Naive B cell (primary cell): Measurements from ENCODE around the gene ALMS1. TPM values are rescaled to one million over a fixed set of nuclear protein-coding genes. Genes with fewer than 3 reads are reported as not detected.
"Not testable (repeated sequence)": the region's sequence is repeated elsewhere in the genome, so short reads cannot be mapped to it uniquely, and the experiment has no call there.

Experiments
- ATAC-seq, 2 donors: fragments of 150-1000 bp; cut with Tn5 transposase; 2 replicates each; pipeline ENCODE4 v1.10.0; 2021; ENCODE audit warnings: low read depth in 2 of 2, mild to moderate bottlenecking in 2 of 2, moderate library complexity in 2 of 2
- DNase-seq: peaks from one replicate; pipeline ENCODE4 v3.0.0; 2022
- H3K27ac Mint-ChIP-seq, 6 donors: one replicate each; pipeline ENCODE4 v1.8.0; 2020 to 2022; ENCODE audit warnings: mild to moderate bottlenecking in 6 of 6, mixed read lengths in 6 of 6, moderate library complexity in 5 of 6, inconsistent platforms in 2 of 6
- H3K27me3 Mint-ChIP-seq, 3 donors: one replicate each; pipeline ENCODE4 v1.8.0; 2021 to 2022; ENCODE audit warnings: mixed read lengths in 3 of 3, mild to moderate bottlenecking in 1 of 3
- H3K36me3 Mint-ChIP-seq, 2 donors: one replicate each; pipeline ENCODE4 v1.8.0; 2020 to 2022; ENCODE audit warnings: mixed read lengths in 2 of 2, inconsistent platforms in 1 of 2, mild to moderate bottlenecking in 1 of 2
- H3K4me1 Mint-ChIP-seq, 3 donors: one replicate each; pipeline ENCODE4 v1.8.0; 2020 to 2022; ENCODE audit warnings: mixed read lengths in 3 of 3, inconsistent platforms in 1 of 3, mild to moderate bottlenecking in 1 of 3, moderate library complexity in 1 of 3
- H3K4me3 Mint-ChIP-seq, 8 donors: one replicate each; pipeline ENCODE4 v1.8.0; 2020 to 2022; ENCODE audit warnings: mild to moderate bottlenecking in 8 of 8, mixed read lengths in 8 of 8, moderate library complexity in 8 of 8, inconsistent platforms in 2 of 8
- H3K9me3 Mint-ChIP-seq, 7 donors: one replicate each; pipeline ENCODE4 v1.8.0; 2020 to 2022; ENCODE audit warnings: mixed read lengths in 7 of 7, mild to moderate bottlenecking in 5 of 7, inconsistent platforms in 2 of 7, moderate library complexity in 1 of 7
- polyA plus RNA-seq, 6 donors: library from polyadenylated mRNA; unstranded; fragments of 300-500 nt; fragmentation: Illumina TruSeq; gene quantifications; one replicate each; pipeline ENCODE4 v1.2.3, GENCODE V29; 2021; ENCODE audit warnings: low read depth in 6 of 6

The ALMS1 gene
- polyA plus RNA-seq: 1 to 10 TPM in 5 of 6 donors, not detected in 1; 1.1 to 3.9 (median 2.2) TPM

GRCh38 chr2:73385504-73386341 is at the start of gene ALMS1:
Gene ALMS1, plus strand, starts transcription at chr2:73385836. Its CDS starts 33 bp downstream, at chr2:73385869.
- ATAC-seq: peak; percentile 87
- Mint-ChIP-seq H3K36me3 (no peaks in the 10 kb centered on the region), H3K27ac (peak within 1 kb of the TSS; percentile 94 to 99 (median 97)), H3K27me3 (peaks cover 3 to 24% (median 12%) of the 10 kb centered on the region in 3 donors), H3K4me1 (peaks cover 22 to 24% (median 23%) of the 10 kb centered on the region in 3 donors), H3K4me3 (peak within 1 kb of the TSS; percentile 85 to 98 (median 94)), H3K9me3 (no peaks in the 10 kb centered on the region)
- peak; percentile 87 for DNase-seq

- H3K27ac Mint-ChIP-seq: peak overlapping the region in 1 of 6 donors; percentile 25
- peaks cover 4 to 10% (median 9%) of the 10 kb centered on the region in 3 donors for H3K4me1 Mint-ChIP-seq
- H3K36me3 Mint-ChIP-seq: no peaks in the 10 kb centered on the region
- H3K9me3 Mint-ChIP-seq: peaks cover 0 to 24% (median 13%) of the 10 kb centered on the region in 7 donors
- H3K4me3 Mint-ChIP-seq: no peak overlapping the region
- no peak for DNase-seq
- peak in 1 of 2 donors; percentile 36 for ATAC-seq
- H3K27me3 Mint-ChIP-seq: peaks cover 0 to 9% (median 0%) of the 10 kb centered on the region in 3 donors
These were observed 47.8 kb upstream of the ALMS1 start for GRCh38 chr2:73337828-73338227.

GRCh38 chr2:73339201-73339600 is 46.4 kb upstream of the ALMS1 start:
- Mint-ChIP-seq H3K36me3 (no peaks in the 10 kb centered on the region), H3K27ac (no peak overlapping the region), H3K4me1 (peaks cover 4 to 10% (median 9%) of the 10 kb centered on the region in 3 donors), H3K4me3 (no peak overlapping the region), H3K9me3 (peaks cover 0 to 15% (median 11%) of the 10 kb centered on the region in 7 donors), H3K27me3 (peaks cover 0 to 5% (median 0%) of the 10 kb centered on the region in 3 donors)
- no peak for DNase-seq
- ATAC-seq: no peak

GRCh38 chr2:73341039-73341438 is 44.6 kb upstream of the ALMS1 start:
- peaks cover 0 to 12% (median 4%) of the 10 kb centered on the region in 3 donors for H3K27me3 Mint-ChIP-seq

GRCh38 chr2:73343992-73344391 is 41.6 kb upstream of the ALMS1 start:
- no peaks in the 10 kb centered on the region for H3K36me3 Mint-ChIP-seq
- H3K4me3 Mint-ChIP-seq: no peak overlapping the region
- DNase-seq (no peak), ATAC-seq (no peak)
- H3K9me3 Mint-ChIP-seq: peaks cover 0 to 5% (median 0%) of the 10 kb centered on the region in 7 donors
- no peak overlapping the region for H3K27ac Mint-ChIP-seq
- H3K4me1 Mint-ChIP-seq: peaks cover 0 to 2% (median 0%) of the 10 kb centered on the region in 3 donors
- H3K27me3 Mint-ChIP-seq: peaks cover 6 to 21% (median 8%) of the 10 kb centered on the region in 3 donors

More at GRCh38 chr2:73341039-73341438, 44.6 kb upstream of the ALMS1 start:
- H3K4me1 Mint-ChIP-seq: peaks cover 4 to 12% (median 10%) of the 10 kb centered on the region in 3 donors
- ATAC-seq (peak in 1 of 2 donors; percentile 30), DNase-seq (no peak)
- peaks cover 0 to 5% (median 0%) of the 10 kb centered on the region in 7 donors for H3K9me3 Mint-ChIP-seq
- no peak overlapping the region for H3K4me3 Mint-ChIP-seq
- H3K36me3 Mint-ChIP-seq: no peaks in the 10 kb centered on the region
- H3K27ac Mint-ChIP-seq: no peak overlapping the region

- DNase-seq, H3K4me1 Mint-ChIP-seq, H3K4me3 Mint-ChIP-seq, H3K9me3 Mint-ChIP-seq, ATAC-seq, H3K36me3 Mint-ChIP-seq: not testable (repeated sequence)
- peak overlapping the region in 1 of 6 donors; percentile 25 for H3K27ac Mint-ChIP-seq
- peaks cover 6 to 24% (median 8%) of the 10 kb centered on the region in 3 donors for H3K27me3 Mint-ChIP-seq
These were observed 40.9 kb upstream of the ALMS1 start for GRCh38 chr2:73344747-73345146.

- ATAC-seq (no peak), DNase-seq (no peak)
- no peaks in the 10 kb centered on the region for H3K4me1 Mint-ChIP-seq
- H3K9me3 Mint-ChIP-seq: peaks cover 0 to 4% (median 0%) of the 10 kb centered on the region in 7 donors
- peak overlapping the region in 1 of 6 donors; percentile 10 for H3K27ac Mint-ChIP-seq
- no peaks in the 10 kb centered on the region for H3K36me3 Mint-ChIP-seq
- no peak overlapping the region for H3K4me3 Mint-ChIP-seq
- peaks cover 22 to 42% (median 24%) of the 10 kb centered on the region in 3 donors for H3K27me3 Mint-ChIP-seq
These were observed 35.5 kb upstream of the ALMS1 start for GRCh38 chr2:73350035-73350691.

- no peak overlapping the region for H3K27ac Mint-ChIP-seq
- no peak overlapping the region for H3K4me3 Mint-ChIP-seq
- ATAC-seq (no peak), DNase-seq (no peak)
- H3K27me3 Mint-ChIP-seq: peaks cover 18 to 39% (median 33%) of the 10 kb centered on the region in 3 donors
- peaks cover 0 to 5% (median 2%) of the 10 kb centered on the region in 7 donors for H3K9me3 Mint-ChIP-seq
- H3K36me3 Mint-ChIP-seq: no peaks in the 10 kb centered on the region
- H3K4me1 Mint-ChIP-seq: peaks cover 0 to 2% (median 0%) of the 10 kb centered on the region in 3 donors
These were observed 29.5 kb upstream of the ALMS1 start for GRCh38 chr2:73356097-73356496.

- DNase-seq (no peak), ATAC-seq (no peak)
- H3K9me3 Mint-ChIP-seq: peaks cover 0 to 5% (median 2%) of the 10 kb centered on the region in 7 donors
- no peaks in the 10 kb centered on the region for H3K36me3 Mint-ChIP-seq
- no peak overlapping the region for H3K27ac Mint-ChIP-seq
- H3K4me3 Mint-ChIP-seq: no peak overlapping the region
- H3K27me3 Mint-ChIP-seq: peaks cover 22 to 51% (median 39%) of the 10 kb centered on the region in 3 donors
- peaks cover 0 to 2% (median 0%) of the 10 kb centered on the region in 3 donors for H3K4me1 Mint-ChIP-seq
These were observed 25.5 kb upstream of the ALMS1 start for GRCh38 chr2:73359915-73360697.

- Mint-ChIP-seq H3K9me3 (peaks cover 0 to 11% (median 0%) of the 10 kb centered on the region in 7 donors), H3K4me3 (no peak overlapping the region), H3K4me1 (no peaks in the 10 kb centered on the region), H3K27ac (no peak overlapping the region), H3K36me3 (peaks cover 0 to 7% of the 10 kb centered on the region in 2 donors), H3K27me3 (peaks cover 18 to 66% (median 38%) of the 10 kb centered on the region in 3 donors)
- no peak for ATAC-seq
- no peak for DNase-seq
These were observed 19.6 kb upstream of the ALMS1 start for GRCh38 chr2:73366060-73366459.

GRCh38 chr2:73368781-73369180 is 16.9 kb upstream of the ALMS1 start:
- peaks cover 0 to 7% of the 10 kb centered on the region in 2 donors for H3K36me3 Mint-ChIP-seq
- no peak overlapping the region for H3K27ac Mint-ChIP-seq
- DNase-seq: no peak
- no peak overlapping the region for H3K4me3 Mint-ChIP-seq
- H3K9me3 Mint-ChIP-seq: peaks cover 0 to 11% (median 0%) of the 10 kb centered on the region in 7 donors
- no peaks in the 10 kb centered on the region for H3K4me1 Mint-ChIP-seq
- no peak for ATAC-seq
- peaks cover 10 to 60% (median 48%) of the 10 kb centered on the region in 3 donors for H3K27me3 Mint-ChIP-seq

GRCh38 chr2:73370348-73370747 is 15.3 kb upstream of the ALMS1 start:
- peaks cover 10 to 65% (median 52%) of the 10 kb centered on the region in 3 donors for H3K27me3 Mint-ChIP-seq
- DNase-seq (no peak), ATAC-seq (no peak)
- no peak overlapping the region for H3K4me3 Mint-ChIP-seq
- H3K4me1 Mint-ChIP-seq: no peaks in the 10 kb centered on the region
- peaks cover 0 to 11% (median 0%) of the 10 kb centered on the region in 7 donors for H3K9me3 Mint-ChIP-seq
- H3K27ac Mint-ChIP-seq: no peak overlapping the region
- peaks cover 0 to 7% of the 10 kb centered on the region in 2 donors for H3K36me3 Mint-ChIP-seq
